Activated CD8-positive, alpha-beta T cell treated with anti-CD3 and anti-CD28 coated beads, Interleukin-2, amount 10 ng/mL, durations not matched to agents 7 days and 5 days (primary cell): ENCODE results near the gene XPR1. TPM values are rescaled to one million over a fixed set of nuclear protein-coding genes. Genes with fewer than 3 reads are reported as not detected.

Source experiments
- ATAC-seq: fragments of 150-1000 bp; cut with Tn5 transposase; one replicate; pipeline ENCODE4 v1.10.0; 2021; ENCODE audit warnings: moderate library complexity
- CTCF ChIA-PET: fragments of 350-600 bp; sonication (Branson Sonifier 250); formaldehyde crosslinking; loops from one replicate; lab custom pipeline; 2021; ENCODE audit warnings: antibody characterized with exemption; lab: Charles Lee
- POLR2A ChIA-PET: fragments of 350-600 bp; sonication (Branson Sonifier 250); formaldehyde crosslinking; loops from one replicate; lab custom pipeline; 2021; ENCODE audit warnings: antibody characterized with exemption; lab: Charles Lee
- DNase-seq: peaks from one replicate; pipeline ENCODE4 v3.0.0-alpha.2; 2020
- H3K27ac Mint-ChIP-seq: one replicate; pipeline ENCODE4 v1.8.0; 2021; ENCODE audit warnings: mild to moderate bottlenecking, mixed read lengths
- H3K27me3 Mint-ChIP-seq: one replicate; pipeline ENCODE4 v1.8.0; 2021; ENCODE audit warnings: low read depth, mixed read lengths
- H3K36me3 Mint-ChIP-seq: one replicate; pipeline ENCODE4 v1.8.0; 2021; ENCODE audit warnings: low read depth, mixed read lengths
- H3K4me1 Mint-ChIP-seq: one replicate; pipeline ENCODE4 v1.8.0; 2021; ENCODE audit warnings: low read depth, mixed read lengths
- H3K4me3 Mint-ChIP-seq: one replicate; pipeline ENCODE4 v1.8.0; 2021; ENCODE audit warnings: mild to moderate bottlenecking, mixed read lengths
- H3K9me3 Mint-ChIP-seq: one replicate; pipeline ENCODE4 v1.8.0; 2022; ENCODE audit warnings: mixed read lengths; ENCODE audit not compliant: insufficient read depth
- total RNA-seq, 2 experiments: library from RNA; stranded (reverse); gene quantifications; one replicate each; pipeline ENCODE4 v1.2.3, GENCODE V29; 2021

XPR1 gene
- total RNA-seq, 2 experiments from 2014 or later = 17.7 to 20.9 TPM

- H3K4me3 Mint-ChIP-seq = no peak overlapping the region
- ChIA-PET CTCF (no interaction called here), POLR2A (no interaction called here)
- H3K27ac Mint-ChIP-seq = no peak overlapping the region
- no peaks in the 10 kb centered on the region for H3K4me1 Mint-ChIP-seq
- peaks cover 34% of the 10 kb centered on the region for H3K9me3 Mint-ChIP-seq
- H3K36me3 Mint-ChIP-seq = peaks cover 22% of the 10 kb centered on the region
- DNase-seq (no peak), ATAC-seq (no peak)
- no peaks in the 10 kb centered on the region for H3K27me3 Mint-ChIP-seq
These were observed 96.8 kb downstream of the XPR1 start for GRCh38 chr1:180728472-180729106.

- Mint-ChIP-seq H3K36me3 (peaks cover 32% of the 10 kb centered on the region), H3K4me1 (no peaks in the 10 kb centered on the region), H3K27ac (no peak overlapping the region), H3K27me3 (no peaks in the 10 kb centered on the region), H3K4me3 (no peak overlapping the region), H3K9me3 (peaks cover 58% of the 10 kb centered on the region)
- ATAC-seq (no peak), DNase-seq (no peak)
- ChIA-PET CTCF (no interaction called here), POLR2A (no interaction called here)
These were observed 99.3 kb downstream of the XPR1 start for GRCh38 chr1:180731131-180731530.

- no peak overlapping the region for H3K4me3 Mint-ChIP-seq
- peaks cover 55% of the 10 kb centered on the region for H3K9me3 Mint-ChIP-seq
- ChIA-PET POLR2A (no interaction called here), CTCF (no interaction called here)
- H3K36me3 Mint-ChIP-seq = peaks cover 30% of the 10 kb centered on the region
- H3K27ac Mint-ChIP-seq = no peak overlapping the region
- H3K27me3 Mint-ChIP-seq = no peaks in the 10 kb centered on the region
- ATAC-seq (no peak), DNase-seq (no peak)
- no peaks in the 10 kb centered on the region for H3K4me1 Mint-ChIP-seq
These were observed 101.0 kb downstream of the XPR1 start for GRCh38 chr1:180732866-180733265.

GRCh38 chr1:180734366-180734765, 102.5 kb downstream of the XPR1 start:
- Mint-ChIP-seq H3K27me3 (no peaks in the 10 kb centered on the region), H3K4me3 (no peak overlapping the region), H3K36me3 (peaks cover 31% of the 10 kb centered on the region), H3K27ac (no peak overlapping the region), H3K9me3 (peaks cover 53% of the 10 kb centered on the region), H3K4me1 (no peaks in the 10 kb centered on the region)
- DNase-seq = no peak
- ChIA-PET CTCF (no interaction called here), POLR2A (no interaction called here)
- no peak for ATAC-seq

GRCh38 chr1:180742663-180743062, 110.8 kb downstream of the XPR1 start:
- POLR2A ChIA-PET = no interaction called here
- Mint-ChIP-seq H3K4me3 (no peak overlapping the region), H3K4me1 (no peaks in the 10 kb centered on the region), H3K27ac (no peak overlapping the region), H3K36me3 (peaks cover 21% of the 10 kb centered on the region), H3K27me3 (no peaks in the 10 kb centered on the region), H3K9me3 (peaks cover 23% of the 10 kb centered on the region)
- ATAC-seq = no peak
- no peak for DNase-seq
- CTCF ChIA-PET = no interaction called here

- Mint-ChIP-seq H3K36me3 (peaks cover 20% of the 10 kb centered on the region), H3K9me3 (peaks cover 17% of the 10 kb centered on the region), H3K27me3 (no peaks in the 10 kb centered on the region), H3K4me3 (no peak overlapping the region), H3K4me1 (no peaks in the 10 kb centered on the region), H3K27ac (no peak overlapping the region)
- ChIA-PET CTCF (no interaction called here), POLR2A (no interaction called here)
- ATAC-seq (no peak), DNase-seq (no peak)
These were observed 112.0 kb downstream of the XPR1 start for GRCh38 chr1:180743868-180744267.

- ChIA-PET POLR2A (no interaction called here), CTCF (no interaction called here)
- ATAC-seq = no peak
- no peak for DNase-seq
- H3K4me3 Mint-ChIP-seq = no peak overlapping the region
- H3K27me3 Mint-ChIP-seq = no peaks in the 10 kb centered on the region
- H3K36me3 Mint-ChIP-seq = peaks cover 17% of the 10 kb centered on the region
- H3K27ac Mint-ChIP-seq = no peak overlapping the region
- H3K4me1 Mint-ChIP-seq = no peaks in the 10 kb centered on the region
- H3K9me3 Mint-ChIP-seq = peaks cover 17% of the 10 kb centered on the region
These were observed 113.3 kb downstream of the XPR1 start for GRCh38 chr1:180745098-180745497.

GRCh38 chr1:180751921-180752320, 120.1 kb downstream of the XPR1 start:
- DNase-seq (no peak), ATAC-seq (no peak)
- CTCF ChIA-PET = no interaction called here
- Mint-ChIP-seq H3K27me3 (no peaks in the 10 kb centered on the region), H3K36me3 (peaks cover under 1% of the 10 kb centered on the region), H3K27ac (no peak overlapping the region), H3K9me3 (no peaks in the 10 kb centered on the region), H3K4me1 (no peaks in the 10 kb centered on the region), H3K4me3 (no peak overlapping the region)
- POLR2A ChIA-PET = no interaction called here

- H3K4me1 Mint-ChIP-seq = no peaks in the 10 kb centered on the region
- H3K4me3 Mint-ChIP-seq = no peak overlapping the region
- no peaks in the 10 kb centered on the region for H3K9me3 Mint-ChIP-seq
- no peak for DNase-seq
- ChIA-PET POLR2A (no interaction called here), CTCF (no interaction called here)
- peaks cover 1% of the 10 kb centered on the region for H3K36me3 Mint-ChIP-seq
- no peaks in the 10 kb centered on the region for H3K27me3 Mint-ChIP-seq
- no peak overlapping the region for H3K27ac Mint-ChIP-seq
- ATAC-seq = no peak
These were observed 122.6 kb downstream of the XPR1 start for GRCh38 chr1:180754453-180754852.

- Mint-ChIP-seq H3K9me3 (no peaks in the 10 kb centered on the region), H3K4me1 (no peaks in the 10 kb centered on the region), H3K4me3 (no peak overlapping the region), H3K36me3 (peaks cover 1% of the 10 kb centered on the region), H3K27ac (no peak overlapping the region), H3K27me3 (no peaks in the 10 kb centered on the region)
- POLR2A ChIA-PET = no interaction called here
- CTCF ChIA-PET = no interaction called here
- ATAC-seq = no peak
- DNase-seq = no peak
These were observed 125.8 kb downstream of the XPR1 start for GRCh38 chr1:180757657-180758056.

- ATAC-seq = no peak
- no peak overlapping the region for H3K27ac Mint-ChIP-seq
- DNase-seq = no peak
- no peaks in the 10 kb centered on the region for H3K4me1 Mint-ChIP-seq
- CTCF ChIA-PET = no interaction called here
- H3K36me3 Mint-ChIP-seq = no peaks in the 10 kb centered on the region
- H3K27me3 Mint-ChIP-seq = no peaks in the 10 kb centered on the region
- POLR2A ChIA-PET = no interaction called here
- no peak overlapping the region for H3K4me3 Mint-ChIP-seq
- no peaks in the 10 kb centered on the region for H3K9me3 Mint-ChIP-seq
These were observed 131.0 kb downstream of the XPR1 start for GRCh38 chr1:180762796-180763195.

GRCh38 chr1:180765151-180765550, 133.3 kb downstream of the XPR1 start:
- Mint-ChIP-seq H3K4me3 (no peak overlapping the region), H3K4me1 (peaks cover 3% of the 10 kb centered on the region), H3K36me3 (no peaks in the 10 kb centered on the region), H3K9me3 (no peaks in the 10 kb centered on the region), H3K27ac (no peak overlapping the region), H3K27me3 (no peaks in the 10 kb centered on the region)
- CTCF ChIA-PET = no interaction called here
- ATAC-seq = no peak
- no peak for DNase-seq
- POLR2A ChIA-PET = no interaction called here

GRCh38 chr1:180769889-180770288, 138.1 kb downstream of the XPR1 start:
- Mint-ChIP-seq H3K27ac (no peak overlapping the region), H3K27me3 (no peaks in the 10 kb centered on the region), H3K36me3 (no peaks in the 10 kb centered on the region), H3K4me3 (no peak overlapping the region), H3K9me3 (no peaks in the 10 kb centered on the region), H3K4me1 (peaks cover 10% of the 10 kb centered on the region)
- ATAC-seq (no peak), DNase-seq (no peak)
- ChIA-PET CTCF (no interaction called here), POLR2A (no interaction called here)
